Glutamatergic neuron (in vitro differentiated cells): ENCODE results near the gene TPRKB. TPM values are rescaled to one million over a fixed set of nuclear protein-coding genes. Genes with fewer than 3 reads are reported as not detected.
A peak's percentile ranks its signal among the peaks of the same experiment; 100 is the strongest.
"Not testable (repeated sequence)": the region's sequence is repeated elsewhere in the genome, so short reads cannot be mapped to it uniquely, and the experiment has no call there.

Experiments
- DNase-seq: peaks from one replicate; pipeline ENCODE4 v3.0.0; 2022
- H3K27ac Mint-ChIP-seq: one replicate; pipeline ENCODE4 v1.8.0; 2020; ENCODE audit warnings: mild to moderate bottlenecking, mixed read lengths, inconsistent platforms; ENCODE audit not compliant: unreplicated experiment
- H3K27me3 Mint-ChIP-seq: one replicate; pipeline ENCODE4 v1.8.0; 2020; ENCODE audit warnings: mild to moderate bottlenecking, moderate library complexity, mixed read lengths, inconsistent platforms; ENCODE audit not compliant: unreplicated experiment
- H3K36me3 Mint-ChIP-seq: one replicate; pipeline ENCODE4 v1.8.0; 2020; ENCODE audit warnings: mild to moderate bottlenecking, mixed read lengths, inconsistent platforms; ENCODE audit not compliant: unreplicated experiment
- H3K4me1 Mint-ChIP-seq: one replicate; pipeline ENCODE4 v1.8.0; 2020; ENCODE audit warnings: mild to moderate bottlenecking, low read depth, mixed read lengths, inconsistent platforms; ENCODE audit not compliant: unreplicated experiment
- H3K4me3 Mint-ChIP-seq: one replicate; pipeline ENCODE4 v1.8.0; 2020; ENCODE audit warnings: mild to moderate bottlenecking, mixed read lengths, inconsistent platforms; ENCODE audit not compliant: unreplicated experiment
- H3K9me3 Mint-ChIP-seq: one replicate; pipeline ENCODE4 v1.8.0; 2020; ENCODE audit warnings: mild to moderate bottlenecking, moderate library complexity, mixed read lengths, inconsistent platforms; ENCODE audit not compliant: unreplicated experiment
- total RNA-seq: library from RNA; stranded (reverse); fragmentation: NEBNext Ultra II Directional; extraction: Animal tissue kit (Norgen Biotek cat#: 25700); gene quantifications from one replicate; pipeline ENCODE4 v1.2.1, GENCODE V29; 2021; ENCODE audit not compliant: unreplicated experiment
- TF ChIP-seq, protein P1 (sequence below): fragments of 200-600 bp; sonication (generic); IDR thresholded peaks from one replicate; pipeline ENCODE4 v1.5.0; 2021; ENCODE audit not compliant: partially characterized antibody, unreplicated experiment

TPRKB gene
- total RNA-seq, 1 donor from 2014 or later = 27.2 TPM

DNA sequence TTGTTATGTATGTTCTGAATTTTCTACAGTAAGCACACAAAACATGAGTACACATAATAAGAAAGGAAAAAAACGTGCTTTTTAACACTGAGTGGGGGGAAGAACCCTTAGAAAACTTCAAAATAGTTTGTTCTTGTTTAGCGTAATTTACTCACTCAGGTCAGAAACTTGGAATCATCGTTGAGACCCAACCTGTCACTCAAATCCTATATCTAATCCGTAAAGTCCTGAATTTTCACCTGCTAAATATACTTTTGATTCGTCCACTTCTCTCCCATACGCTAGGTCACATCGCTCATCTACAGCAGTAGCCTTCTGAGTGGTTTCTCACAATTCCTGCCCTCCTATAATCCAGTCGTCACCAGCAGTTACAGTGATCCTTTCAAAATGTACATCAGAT lies 767 bp downstream of the TPRKB start:
- Mint-ChIP-seq H3K4me1 (peaks cover 9% of the 10 kb centered on the region), H3K27me3 (peaks cover 8% of the 10 kb centered on the region), H3K27ac (peak overlapping the region; percentile 84), H3K36me3 (peaks cover 17% of the 10 kb centered on the region), H3K9me3 (peaks cover 16% of the 10 kb centered on the region), H3K4me3 (peak overlapping the region; percentile 98)
- DNase-seq = no peak
- TF ChIP-seq, protein P1, sequence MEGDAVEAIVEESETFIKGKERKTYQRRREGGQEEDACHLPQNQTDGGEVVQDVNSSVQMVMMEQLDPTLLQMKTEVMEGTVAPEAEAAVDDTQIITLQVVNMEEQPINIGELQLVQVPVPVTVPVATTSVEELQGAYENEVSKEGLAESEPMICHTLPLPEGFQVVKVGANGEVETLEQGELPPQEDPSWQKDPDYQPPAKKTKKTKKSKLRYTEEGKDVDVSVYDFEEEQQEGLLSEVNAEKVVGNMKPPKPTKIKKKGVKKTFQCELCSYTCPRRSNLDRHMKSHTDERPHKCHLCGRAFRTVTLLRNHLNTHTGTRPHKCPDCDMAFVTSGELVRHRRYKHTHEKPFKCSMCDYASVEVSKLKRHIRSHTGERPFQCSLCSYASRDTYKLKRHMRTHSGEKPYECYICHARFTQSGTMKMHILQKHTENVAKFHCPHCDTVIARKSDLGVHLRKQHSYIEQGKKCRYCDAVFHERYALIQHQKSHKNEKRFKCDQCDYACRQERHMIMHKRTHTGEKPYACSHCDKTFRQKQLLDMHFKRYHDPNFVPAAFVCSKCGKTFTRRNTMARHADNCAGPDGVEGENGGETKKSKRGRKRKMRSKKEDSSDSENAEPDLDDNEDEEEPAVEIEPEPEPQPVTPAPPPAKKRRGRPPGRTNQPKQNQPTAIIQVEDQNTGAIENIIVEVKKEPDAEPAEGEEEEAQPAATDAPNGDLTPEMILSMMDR = no peak

DNA sequence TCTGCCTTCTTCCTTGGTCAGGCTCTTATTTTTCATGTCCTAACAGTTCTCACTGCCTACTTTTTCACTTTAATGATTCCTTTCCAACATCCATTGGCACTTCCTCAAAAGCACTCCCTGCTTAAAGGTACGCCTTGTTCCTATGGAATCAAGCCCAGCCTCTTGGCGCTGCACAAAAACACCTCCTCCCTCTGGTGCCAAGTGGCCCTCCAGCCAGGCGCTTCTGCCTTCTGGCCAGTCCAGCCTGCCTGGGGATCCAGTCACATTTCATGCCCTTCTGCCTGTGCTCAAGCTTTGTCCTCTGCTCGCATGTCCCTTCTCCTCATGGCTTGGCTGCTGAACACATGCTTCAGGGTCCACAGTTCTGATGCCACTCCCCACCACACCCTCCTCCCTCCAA lies 6.3 kb downstream of the TPRKB start:
- Mint-ChIP-seq H3K27me3 (no peaks in the 10 kb centered on the region), H3K4me1 (no peaks in the 10 kb centered on the region), H3K9me3 (peaks cover 2% of the 10 kb centered on the region), H3K27ac (no peak overlapping the region), H3K4me3 (no peak overlapping the region), H3K36me3 (no peaks in the 10 kb centered on the region)
- no peak for DNase-seq
- TF ChIP-seq, protein P1 = no peak

DNA sequence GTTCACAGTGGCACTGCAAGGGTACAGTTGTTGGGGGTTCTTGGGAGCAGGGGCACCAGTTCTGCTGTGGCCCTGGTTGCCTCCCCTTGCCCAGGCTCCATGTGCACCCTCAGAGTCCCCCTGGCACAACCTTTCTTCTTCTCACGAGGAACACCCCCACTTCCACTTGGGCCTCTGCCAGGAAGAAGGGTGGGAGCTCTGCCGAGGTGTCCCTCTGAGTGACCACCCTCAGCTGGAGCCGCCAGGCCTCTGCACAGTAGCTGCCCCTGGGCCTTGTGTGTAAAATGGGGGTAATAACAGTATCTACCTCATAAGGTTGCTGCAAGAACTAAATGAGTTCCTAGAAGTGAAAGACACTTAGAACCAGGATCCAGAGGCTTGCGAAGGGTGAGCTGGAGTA lies 8.4 kb downstream of the TPRKB start:
- no peak overlapping the region for H3K4me3 Mint-ChIP-seq
- no peaks in the 10 kb centered on the region for H3K27me3 Mint-ChIP-seq
- no peaks in the 10 kb centered on the region for H3K36me3 Mint-ChIP-seq
- no peaks in the 10 kb centered on the region for H3K4me1 Mint-ChIP-seq
- H3K27ac Mint-ChIP-seq = no peak overlapping the region
- no peak for DNase-seq
- TF ChIP-seq, protein P1 = no peak
- H3K9me3 Mint-ChIP-seq = peaks cover 2% of the 10 kb centered on the region

DNA sequence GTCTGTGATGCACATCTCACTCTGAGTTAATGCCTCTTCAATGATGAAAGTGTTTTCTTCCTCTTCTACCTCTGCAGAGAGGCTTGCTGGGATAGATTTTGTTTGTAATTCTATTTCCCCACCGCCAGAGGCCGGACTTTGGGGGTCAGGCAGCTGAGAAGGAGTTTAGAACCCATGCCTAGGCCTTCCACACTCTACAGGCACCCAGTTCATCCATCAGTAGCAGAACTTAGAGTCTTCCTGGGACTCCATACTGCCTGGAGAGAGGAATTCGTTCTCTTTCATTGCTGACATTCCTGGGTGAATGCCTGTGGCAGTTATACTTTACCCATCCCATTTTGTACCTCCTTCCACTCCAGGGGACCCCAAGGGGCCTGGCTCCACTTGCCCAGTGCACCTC lies 9.1 kb downstream of the TPRKB start:
- H3K4me1 Mint-ChIP-seq = no peaks in the 10 kb centered on the region
- no peak for DNase-seq
- H3K27ac Mint-ChIP-seq = no peak overlapping the region
- peaks cover 2% of the 10 kb centered on the region for H3K9me3 Mint-ChIP-seq
- TF ChIP-seq, protein P1 = no peak
- no peaks in the 10 kb centered on the region for H3K36me3 Mint-ChIP-seq
- no peaks in the 10 kb centered on the region for H3K27me3 Mint-ChIP-seq
- no peak overlapping the region for H3K4me3 Mint-ChIP-seq

- H3K27me3 Mint-ChIP-seq, DNase-seq, H3K36me3 Mint-ChIP-seq, H3K9me3 Mint-ChIP-seq, H3K4me1 Mint-ChIP-seq, H3K27ac Mint-ChIP-seq, H3K4me3 Mint-ChIP-seq: not testable (repeated sequence)
These were observed 10.5 kb downstream of the TPRKB start for GRCh38 chr2:73726657-73727056.
